Measurements from ENCODE around the gene COPG1.
A peak's percentile ranks its signal among the peaks of the same experiment; 100 is the strongest.

The COPG1 gene

GRCh38 chr3:129235344-129235917 lies 14.0 kb upstream of the COPG1 start:
- no peak overlapping the region for H3K27ac Mint-ChIP-seq
- no peak overlapping the region for H3K4me3 Mint-ChIP-seq
- no peaks in the 10 kb centered on the region for H3K4me1 Mint-ChIP-seq
- H3K36me3 Mint-ChIP-seq (ENCODE audit: low read depth): no peaks in the 10 kb centered on the region
- H3K9me3 Mint-ChIP-seq: no peaks in the 10 kb centered on the region
- H3K27me3 Mint-ChIP-seq (ENCODE audit: low read depth): no peaks in the 10 kb centered on the region
- TF ChIP-seq CTCF (IDR thresholded peaks at IDR 0.05; ENCODE audit: unreplicated experiment in 3 of 3): no peak

- Mint-ChIP-seq H3K4me3 (no peak overlapping the region), H3K4me1 (no peaks in the 10 kb centered on the region), H3K36me3 (ENCODE audit: low read depth) (no peaks in the 10 kb centered on the region), H3K27ac (no peak overlapping the region), H3K9me3 (no peaks in the 10 kb centered on the region), H3K27me3 (ENCODE audit: low read depth) (no peaks in the 10 kb centered on the region)
- no peak for TF ChIP-seq CTCF (IDR thresholded peaks at IDR 0.05; ENCODE audit: unreplicated experiment in 3 of 3)
Measured at GRCh38 chr3:129238945-129239705, 10.3 kb upstream of the COPG1 start.

DNA sequence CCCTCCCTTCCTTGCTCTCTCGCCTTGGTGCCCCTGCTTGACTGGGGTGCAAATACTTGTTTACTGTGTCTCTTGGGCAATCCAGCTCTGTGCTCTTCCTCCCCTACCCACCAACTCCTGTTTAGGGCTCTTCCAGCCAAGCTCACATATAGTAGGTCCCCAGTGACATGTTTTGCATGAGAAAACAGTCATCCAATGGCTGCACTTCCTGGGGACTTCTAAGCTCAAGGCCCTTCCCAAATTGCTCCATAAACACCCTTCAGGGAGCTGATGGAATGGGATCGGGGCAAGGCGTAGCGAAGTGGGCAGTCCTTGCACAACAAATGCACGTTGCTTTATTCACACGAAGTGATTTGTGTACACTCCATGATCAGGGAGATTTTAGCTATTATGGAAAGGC lies 9.4 kb upstream of the COPG1 start:
- Mint-ChIP-seq H3K4me3 (no peak overlapping the region), H3K36me3 (ENCODE audit: low read depth) (no peaks in the 10 kb centered on the region), H3K4me1 (no peaks in the 10 kb centered on the region), H3K27me3 (ENCODE audit: low read depth) (no peaks in the 10 kb centered on the region), H3K9me3 (no peaks in the 10 kb centered on the region), H3K27ac (no peak overlapping the region)
- no peak for TF ChIP-seq CTCF (IDR thresholded peaks at IDR 0.05; ENCODE audit: unreplicated experiment in 3 of 3)

- H3K9me3 Mint-ChIP-seq: no peaks in the 10 kb centered on the region
- no peak for TF ChIP-seq CTCF (IDR thresholded peaks at IDR 0.05; ENCODE audit: unreplicated experiment in 3 of 3)
- H3K36me3 Mint-ChIP-seq (ENCODE audit: low read depth): no peaks in the 10 kb centered on the region
- H3K4me1 Mint-ChIP-seq: peaks cover 2% of the 10 kb centered on the region
- H3K27ac Mint-ChIP-seq: no peak overlapping the region
- H3K27me3 Mint-ChIP-seq (ENCODE audit: low read depth): no peaks in the 10 kb centered on the region
- no peak overlapping the region for H3K4me3 Mint-ChIP-seq
Measured at GRCh38 chr3:129240436-129240835, 9.0 kb upstream of the COPG1 start.

GRCh38 chr3:129245141-129245540 lies 4.3 kb upstream of the COPG1 start:
- H3K27me3 Mint-ChIP-seq (ENCODE audit: low read depth): no peaks in the 10 kb centered on the region
- H3K27ac Mint-ChIP-seq: peak overlapping the region in 1 of 3 experiments; percentile 22
- no peaks in the 10 kb centered on the region for H3K9me3 Mint-ChIP-seq

More at GRCh38 chr3:129245141-129245540, 4.3 kb upstream of the COPG1 start:
- TF ChIP-seq CTCF (IDR thresholded peaks at IDR 0.05; ENCODE audit: unreplicated experiment in 3 of 3): no peak
- Mint-ChIP-seq H3K4me1 (peaks cover 31% of the 10 kb centered on the region), H3K4me3 (no peak overlapping the region), H3K36me3 (ENCODE audit: low read depth) (peaks cover 2% of the 10 kb centered on the region)
